ENCODE data around the gene S100G.

Gene S100G

GRCh38 chrX:16651391-16652024 lies 1.6 kb downstream of the S100G start:
- no peak for DNase-seq (ENCODE audit: low spot score)

- DNase-seq (ENCODE audit: low spot score), result no peak
These were observed 3.5 kb downstream of the S100G start for GRCh38 chrX:16653424-16653823.

- DNase-seq (ENCODE audit: low spot score), result no peak
These were observed 4.1 kb downstream of the S100G start for GRCh38 chrX:16654093-16654492.

GRCh38 chrX:16658284-16658683 lies 8.3 kb downstream of the S100G start:
- no peak for DNase-seq (ENCODE audit: low spot score)

GRCh38 chrX:16659321-16659720 lies 9.4 kb downstream of the S100G start:
- no peak for DNase-seq (ENCODE audit: low spot score)

- DNase-seq (ENCODE audit: low spot score), result no peak
These were observed 11.5 kb downstream of the S100G start for GRCh38 chrX:16661495-16661894.

- no peak for DNase-seq (ENCODE audit: low spot score)
These were observed 12.4 kb downstream of the S100G start for GRCh38 chrX:16662402-16662801.

GRCh38 chrX:16664074-16664473 lies 14.1 kb downstream of the S100G start:
- DNase-seq (ENCODE audit: low spot score), result no peak

- DNase-seq (ENCODE audit: low spot score), result no peak
These were observed 14.7 kb downstream of the S100G start for GRCh38 chrX:16664626-16665025.

GRCh38 chrX:16665089-16665488 lies 15.1 kb downstream of the S100G start:
- no peak for DNase-seq (ENCODE audit: low spot score)

- DNase-seq (ENCODE audit: low spot score), result no peak
These were observed 16.6 kb downstream of the S100G start for GRCh38 chrX:16666541-16666940.

- DNase-seq (ENCODE audit: low spot score), result peak; percentile 46
These were observed 21.0 kb downstream of the S100G start for GRCh38 chrX:16671005-16671404.

GRCh38 chrX:16678689-16679088 lies 28.7 kb downstream of the S100G start:
- DNase-seq (ENCODE audit: low spot score), result no peak

- no peak for DNase-seq (ENCODE audit: low spot score)
These were observed 33.2 kb downstream of the S100G start for GRCh38 chrX:16683007-16683664.

- no peak for DNase-seq (ENCODE audit: low spot score)
These were observed 37.6 kb downstream of the S100G start for GRCh38 chrX:16687514-16687913.

- peak; percentile 70 for DNase-seq (ENCODE audit: low spot score)
These were observed 45.2 kb downstream of the S100G start for GRCh38 chrX:16695079-16695676.

- DNase-seq (ENCODE audit: low spot score), result no peak
These were observed 47.0 kb downstream of the S100G start for GRCh38 chrX:16696956-16697355.

GRCh38 chrX:16699389-16699788 lies 49.4 kb downstream of the S100G start:
- DNase-seq (ENCODE audit: low spot score), result no peak

- DNase-seq (ENCODE audit: low spot score), result no peak
These were observed 50.8 kb downstream of the S100G start for GRCh38 chrX:16700734-16701133.

- DNase-seq (ENCODE audit: low spot score), result no peak
These were observed 53.0 kb downstream of the S100G start for GRCh38 chrX:16702700-16703599.

Measured in NAMALWA (cell line).